GF-D8 (cell line): ENCODE data around the gene PIGZ.

Source experiments
- DNase-seq: peaks from one replicate; lab custom pipeline; 2025; lab: John Stamatoyannopoulos, UW

Gene PIGZ

DNA sequence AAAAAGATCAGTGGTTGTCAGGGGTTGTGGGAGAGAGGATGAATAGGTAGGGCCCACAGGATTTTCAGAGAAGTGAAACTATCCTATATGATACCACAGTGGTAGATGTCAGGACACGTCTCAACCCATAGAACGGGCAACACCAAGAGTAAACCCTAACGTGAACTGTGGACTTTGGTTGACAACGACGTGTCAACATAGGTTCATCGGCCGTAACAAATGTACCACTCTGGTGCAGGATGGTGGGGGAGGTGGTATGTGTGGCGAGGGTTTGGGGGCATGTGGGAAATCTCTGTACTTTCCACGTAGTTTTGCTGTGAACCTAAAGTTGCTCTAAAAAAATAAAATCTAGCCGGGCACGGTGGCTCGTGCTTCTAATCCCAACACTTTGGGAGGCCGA lies 13.0 kb upstream of the PIGZ start:
- no peak for DNase-seq

DNA sequence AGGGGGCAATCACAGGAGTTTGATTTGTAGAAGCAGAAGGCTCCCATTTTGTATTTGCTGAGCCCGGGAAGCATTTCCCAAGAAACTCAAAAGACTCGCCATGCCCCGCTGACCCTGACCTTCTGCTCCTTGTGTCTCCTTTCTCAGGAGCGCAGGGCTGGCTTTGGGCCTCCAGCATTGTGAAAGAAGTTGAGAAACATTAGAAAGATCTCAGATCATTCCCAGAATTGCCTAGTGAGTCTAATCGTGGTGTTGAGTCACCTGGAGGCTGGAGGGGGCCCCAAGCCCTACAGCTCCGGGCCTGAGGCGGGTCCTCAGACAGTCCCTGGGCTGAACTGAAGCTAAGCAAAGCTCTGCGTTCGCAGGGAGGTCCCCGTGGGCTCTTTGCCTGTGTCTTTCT lies 10.9 kb upstream of the PIGZ start:
- no peak for DNase-seq

DNA sequence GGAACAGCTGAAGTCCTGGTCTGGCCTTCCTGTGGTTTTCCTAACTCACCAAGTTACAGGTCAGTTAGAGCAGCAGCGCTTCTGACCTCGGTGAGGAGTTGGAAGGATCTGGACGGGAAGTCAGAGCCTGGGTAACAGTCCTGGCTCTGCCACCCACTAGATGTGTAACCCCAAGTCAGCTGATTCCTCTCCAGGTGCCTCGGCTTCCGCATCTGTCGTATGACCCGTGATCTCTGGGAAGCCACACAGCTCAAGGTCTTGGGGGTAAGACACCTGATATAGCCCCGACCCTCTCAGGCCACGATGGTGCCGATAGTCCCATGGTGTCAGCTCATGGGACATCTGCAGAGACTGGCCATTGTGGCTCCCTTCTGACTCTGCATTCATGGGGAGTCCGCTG lies 8.3 kb upstream of the PIGZ start:
- no peak for DNase-seq

DNA sequence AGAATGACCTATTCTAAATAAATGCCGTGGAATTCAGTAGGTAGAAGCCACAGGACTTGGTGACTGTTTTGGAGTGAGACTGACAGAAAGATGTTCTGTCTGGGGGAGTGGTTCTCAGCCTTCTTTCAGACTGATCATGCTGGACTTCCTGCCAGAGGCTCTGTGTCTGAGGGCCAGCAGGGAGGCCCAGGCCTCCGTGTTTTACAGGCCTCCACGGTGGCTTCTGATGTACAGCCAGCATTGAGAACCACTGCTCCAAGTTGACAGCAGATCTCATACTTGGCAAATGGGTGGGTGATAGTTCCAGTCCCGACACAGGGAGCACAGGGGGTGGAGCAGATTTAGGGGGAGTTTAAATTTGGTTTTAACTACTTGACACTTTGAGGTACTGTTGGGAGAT lies 6.7 kb upstream of the PIGZ start:
- no peak for DNase-seq

DNA sequence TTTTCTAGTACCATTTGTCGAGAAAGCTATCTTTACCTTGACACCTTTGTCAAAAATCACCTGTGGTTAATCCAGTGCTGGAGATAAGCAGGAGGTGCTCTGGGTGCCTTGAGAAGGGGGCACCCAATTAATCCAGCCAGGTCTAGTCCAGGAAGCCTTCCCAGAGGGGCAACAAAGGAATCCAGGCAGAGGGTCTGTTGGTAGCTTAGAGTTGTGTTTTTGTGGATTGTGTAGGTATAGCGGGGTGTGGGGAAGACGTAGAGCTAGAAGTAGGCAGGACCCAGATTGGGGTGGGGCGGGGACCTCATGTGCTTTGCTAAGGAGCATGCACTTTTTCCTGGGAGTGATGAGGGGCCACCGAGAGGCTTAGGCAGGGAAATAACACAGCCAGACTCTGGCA lies 6.0 kb upstream of the PIGZ start:
- no peak for DNase-seq

DNA sequence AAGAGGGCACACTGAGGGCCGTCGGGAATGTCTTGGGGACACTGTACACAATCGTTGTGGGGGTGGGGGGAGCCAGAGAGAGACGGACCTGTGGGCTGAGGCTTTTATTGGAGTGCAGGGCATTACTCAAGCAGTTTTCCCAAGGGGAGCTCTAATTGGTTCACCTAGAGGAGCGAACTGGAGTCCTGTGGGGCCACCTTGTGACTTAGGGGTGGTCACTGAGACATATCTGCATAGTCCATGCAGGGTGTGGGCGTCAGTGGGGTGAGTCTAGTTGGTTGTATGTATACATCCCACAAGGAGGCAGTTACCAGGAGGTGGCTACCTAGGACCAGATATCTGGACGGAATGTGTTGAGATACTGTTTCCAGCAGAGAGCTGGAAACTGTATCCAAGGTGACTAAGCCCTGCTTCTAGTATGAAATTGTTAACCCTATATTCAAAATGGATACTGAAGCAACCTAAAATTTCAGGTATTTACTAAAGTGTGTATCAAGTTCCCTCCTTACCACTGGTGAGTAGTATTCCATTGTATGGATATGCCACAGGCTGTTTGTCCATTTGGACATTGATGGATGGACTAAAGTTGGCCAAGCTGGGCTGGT lies 2.6 kb upstream of the PIGZ start:
- peak; percentile 25 for DNase-seq

DNA sequence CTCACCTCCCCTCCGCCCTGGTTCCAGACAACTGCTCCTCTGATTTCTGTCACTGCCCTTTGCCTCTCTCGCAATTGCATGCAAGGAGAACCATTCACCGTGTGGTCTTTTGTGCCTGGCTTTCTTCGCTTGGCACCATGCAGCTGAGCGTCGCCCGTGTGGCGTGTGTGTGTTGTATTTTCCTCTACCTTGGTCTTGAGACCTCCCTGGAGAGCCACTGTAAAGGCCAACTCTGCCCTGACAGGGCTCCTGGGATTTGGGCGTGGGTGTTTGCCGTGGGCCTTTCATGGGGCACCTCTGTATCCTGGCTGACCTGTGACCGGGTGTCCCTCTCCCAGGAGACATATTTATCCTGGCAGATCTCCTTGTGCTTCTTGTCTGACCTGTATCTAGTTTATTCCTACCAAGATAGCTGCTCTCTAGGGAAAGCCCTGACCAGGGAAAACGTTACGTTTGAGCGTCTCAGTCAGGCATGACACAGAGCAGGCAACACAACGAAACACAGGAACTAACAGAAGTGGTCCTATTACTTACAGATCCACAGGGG lies 2.0 kb upstream of the PIGZ start:
- DNase-seq = no peak

DNA sequence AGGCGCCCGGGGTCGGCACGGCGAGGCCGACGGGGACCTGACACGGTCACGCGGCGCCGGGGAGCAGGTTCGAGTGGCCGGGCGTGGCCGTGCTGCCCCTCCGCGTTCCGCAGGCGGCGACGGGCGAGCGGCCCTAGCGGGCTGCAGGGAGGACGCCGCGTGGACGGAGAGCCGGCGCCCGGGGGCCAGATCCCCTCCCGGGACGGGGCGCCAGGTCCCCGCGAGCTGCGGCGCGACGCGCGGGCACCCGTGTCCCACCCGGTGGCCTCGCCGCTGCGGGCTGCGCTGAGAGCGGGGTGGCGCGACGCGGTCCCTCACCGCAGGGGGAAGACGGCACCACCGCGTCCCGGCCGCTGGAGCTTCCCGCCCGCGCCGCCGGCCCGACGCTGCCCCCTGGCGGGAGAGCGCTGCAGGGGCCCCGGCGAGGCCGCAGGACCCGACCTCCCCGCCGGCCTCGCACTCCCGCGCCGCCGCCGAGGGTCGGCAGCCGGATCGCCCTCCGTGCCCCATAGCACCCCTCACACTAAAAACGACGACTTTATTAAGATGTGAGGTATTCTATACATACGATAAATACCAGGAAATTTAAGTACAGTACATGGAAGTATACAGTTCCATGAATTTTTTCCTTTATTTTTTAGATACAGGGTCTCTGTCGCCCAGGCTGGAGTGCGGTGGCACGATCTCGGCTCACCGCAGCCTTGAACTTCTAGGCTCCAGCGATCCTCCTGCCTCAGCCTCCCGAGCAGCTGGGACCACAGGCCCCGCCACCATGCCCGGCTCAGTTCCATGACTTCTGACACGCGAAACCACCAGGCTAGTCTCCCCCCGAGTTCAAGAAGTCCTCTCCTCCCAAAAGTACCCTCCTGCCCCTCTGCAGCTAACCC lies 1.3 kb upstream of the PIGZ start:
- peak; percentile 14 for DNase-seq

DNA sequence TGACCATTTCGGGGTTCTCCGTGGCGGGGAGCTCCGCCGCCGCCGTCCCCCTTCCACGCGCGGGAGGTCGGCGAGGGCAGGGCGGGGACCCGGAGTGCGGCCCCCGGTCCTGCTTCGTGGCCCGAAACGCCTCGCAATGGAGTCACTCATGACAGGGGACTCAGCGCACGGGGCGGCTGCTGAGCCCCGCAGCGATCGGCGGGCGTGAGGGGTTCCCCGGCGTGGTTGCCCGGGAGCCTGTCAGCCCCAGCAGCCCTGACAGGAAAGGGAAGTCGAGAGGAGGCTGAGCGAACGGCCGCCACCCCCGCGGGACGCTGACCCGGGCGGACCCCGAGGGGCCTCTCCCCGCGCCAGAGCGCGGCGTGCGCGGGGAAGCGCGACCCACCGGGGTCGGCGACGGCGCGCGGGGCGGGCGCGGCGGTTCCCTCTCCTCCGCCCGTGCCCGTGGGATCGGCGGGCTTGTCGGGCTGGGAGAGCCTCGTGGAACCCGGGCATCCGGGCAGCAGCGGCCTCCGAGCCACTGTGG lies 564 bp upstream of the PIGZ start:
- peak; percentile 10 for DNase-seq

DNA sequence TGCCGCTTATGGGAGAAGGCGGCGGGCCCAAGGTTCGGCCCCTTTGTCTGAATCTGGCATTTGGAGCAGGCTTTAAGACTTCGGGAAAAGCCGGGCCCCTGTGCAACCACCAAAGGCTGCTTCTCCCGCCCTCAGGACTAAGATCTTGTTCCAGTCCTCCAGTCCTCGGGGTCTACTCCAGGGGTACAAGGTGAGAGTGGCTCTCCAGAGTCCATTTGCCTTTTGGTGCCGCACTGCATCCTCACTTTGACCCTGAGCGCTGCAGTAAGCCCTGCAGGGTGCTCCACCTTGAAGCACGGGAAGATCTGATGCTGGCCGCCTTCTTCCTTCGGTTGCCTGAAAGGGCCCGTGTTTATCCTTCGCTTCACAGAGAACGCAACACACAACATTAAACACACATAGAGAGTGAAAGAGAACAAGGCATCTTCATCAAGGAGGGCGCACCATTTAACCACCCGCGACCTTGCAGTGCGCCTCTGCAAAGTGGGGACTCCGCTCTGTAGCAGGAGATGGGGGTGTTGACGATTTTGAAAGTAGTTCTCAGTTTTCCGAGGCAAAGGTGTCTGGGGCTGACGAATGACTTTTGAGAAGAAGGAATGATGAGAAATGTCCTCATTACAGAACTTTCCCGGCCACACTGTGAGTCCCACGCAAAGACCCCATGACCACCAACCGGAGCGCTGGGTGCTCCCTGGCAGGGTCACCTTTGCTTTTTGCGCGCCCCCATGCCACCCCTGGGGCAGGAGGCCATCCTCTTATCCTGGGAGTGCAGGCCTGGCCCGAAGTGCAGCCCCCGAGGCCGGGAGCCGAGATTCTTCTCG lies 1.0 kb downstream of the PIGZ start:
- no peak for DNase-seq

DNA sequence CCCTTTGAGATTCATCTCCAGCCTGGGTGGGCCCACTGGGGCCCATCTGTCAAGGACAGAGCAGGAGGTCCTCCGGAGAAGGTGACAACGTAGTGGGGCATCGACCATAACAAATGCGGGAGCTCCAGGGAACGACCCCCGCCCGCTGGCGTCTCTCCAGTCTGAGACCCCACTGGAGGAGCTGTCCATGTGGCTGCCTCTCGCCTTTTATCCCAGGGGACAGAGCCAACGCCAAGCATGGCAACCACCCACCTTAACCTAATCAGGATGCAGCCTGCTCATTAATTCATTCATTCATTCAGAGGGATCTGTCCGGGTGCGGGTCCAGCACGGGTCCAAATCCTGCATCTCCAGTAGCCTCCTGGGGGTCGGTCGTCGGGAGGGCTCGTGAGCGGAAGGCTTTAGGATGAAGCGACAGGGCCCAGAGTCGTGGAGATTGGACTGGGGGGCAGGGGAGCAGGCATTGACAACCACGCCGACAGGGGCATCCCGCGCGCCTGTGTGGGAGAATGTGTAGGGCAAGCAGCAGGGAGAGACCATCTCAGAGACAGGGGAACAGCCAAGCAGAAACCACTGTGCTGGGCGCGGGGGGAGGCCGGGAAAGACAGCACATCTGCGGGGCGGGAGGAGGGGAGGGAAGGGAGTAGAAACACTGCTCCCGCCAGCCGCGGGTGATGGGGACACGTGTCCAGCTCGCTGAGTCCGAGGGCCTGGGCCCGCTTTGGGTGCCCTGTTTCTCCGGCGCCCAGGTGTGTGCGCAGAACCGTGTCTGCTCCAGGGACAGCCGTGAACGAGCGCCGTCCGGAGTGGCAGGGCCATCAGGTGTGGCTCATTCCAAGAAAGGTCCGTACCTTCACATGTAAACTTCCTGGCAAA lies 1.9 kb downstream of the PIGZ start:
- DNase-seq = no peak

DNA sequence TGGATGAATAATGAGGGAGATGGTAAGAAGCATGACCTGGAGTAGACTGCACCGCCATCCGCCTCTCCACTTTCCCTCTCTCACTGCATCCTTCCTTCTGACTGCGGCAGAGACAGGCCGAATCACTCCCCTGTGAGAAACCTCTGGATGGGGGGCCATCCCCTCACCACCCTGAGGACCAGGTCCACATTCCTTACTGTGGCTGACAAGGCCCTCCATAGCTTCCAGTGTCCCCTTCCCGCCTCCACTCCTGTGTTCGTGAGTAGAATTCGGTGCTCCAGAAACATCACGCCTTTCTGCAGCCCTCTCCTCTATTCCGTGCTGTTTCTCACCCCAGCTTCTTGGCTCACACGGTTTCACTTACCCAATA lies 2.8 kb downstream of the PIGZ start:
- no peak for DNase-seq

DNA sequence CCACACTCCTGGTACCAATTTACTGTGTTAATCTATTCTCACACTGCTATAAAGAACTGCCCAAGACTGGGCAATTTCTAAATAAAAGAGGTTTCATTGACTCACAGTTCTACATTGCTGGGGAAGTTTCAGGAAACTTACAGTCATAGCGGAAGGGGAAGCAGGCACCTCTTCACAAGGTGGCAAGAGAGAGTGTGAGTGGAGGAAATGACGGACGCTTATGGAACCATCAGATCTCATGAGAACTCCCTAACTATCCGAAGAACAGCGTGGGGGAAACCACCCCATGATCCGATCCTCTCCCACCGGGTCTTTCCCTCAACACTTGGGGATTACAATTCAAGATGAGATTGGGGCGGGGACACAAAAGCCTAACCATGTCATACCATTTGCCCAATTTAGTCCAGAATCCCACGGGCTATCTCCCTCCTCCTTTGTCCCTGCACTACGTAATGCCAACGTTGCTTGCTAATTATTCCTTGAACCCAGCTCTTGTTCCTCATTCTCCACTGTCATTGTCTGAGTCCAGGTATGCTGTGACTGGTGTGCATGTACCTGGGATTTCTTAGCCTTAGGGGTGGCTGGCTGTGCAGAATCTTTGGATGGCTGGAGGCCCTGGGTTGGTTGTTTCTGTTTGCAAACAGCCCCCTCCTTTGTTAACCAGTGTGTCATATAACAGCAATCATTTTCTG lies 3.4 kb downstream of the PIGZ start:
- no peak for DNase-seq

DNA sequence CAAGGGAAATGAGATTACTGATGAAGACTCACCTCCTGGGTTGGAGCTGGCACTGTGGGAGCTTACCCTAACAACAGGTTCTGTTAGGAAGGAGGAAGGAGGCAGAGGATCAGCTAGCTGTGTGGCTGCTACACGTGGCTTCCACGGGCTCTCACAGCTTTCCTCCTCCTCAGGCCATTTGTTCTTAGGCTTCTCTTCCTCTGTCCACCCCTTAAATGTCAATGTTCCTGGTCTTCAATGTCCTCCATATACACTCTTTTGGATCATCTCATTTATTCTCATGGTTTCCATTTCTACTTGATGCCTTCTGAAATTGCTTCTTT lies 5.0 kb downstream of the PIGZ start:
- DNase-seq = no peak

DNA sequence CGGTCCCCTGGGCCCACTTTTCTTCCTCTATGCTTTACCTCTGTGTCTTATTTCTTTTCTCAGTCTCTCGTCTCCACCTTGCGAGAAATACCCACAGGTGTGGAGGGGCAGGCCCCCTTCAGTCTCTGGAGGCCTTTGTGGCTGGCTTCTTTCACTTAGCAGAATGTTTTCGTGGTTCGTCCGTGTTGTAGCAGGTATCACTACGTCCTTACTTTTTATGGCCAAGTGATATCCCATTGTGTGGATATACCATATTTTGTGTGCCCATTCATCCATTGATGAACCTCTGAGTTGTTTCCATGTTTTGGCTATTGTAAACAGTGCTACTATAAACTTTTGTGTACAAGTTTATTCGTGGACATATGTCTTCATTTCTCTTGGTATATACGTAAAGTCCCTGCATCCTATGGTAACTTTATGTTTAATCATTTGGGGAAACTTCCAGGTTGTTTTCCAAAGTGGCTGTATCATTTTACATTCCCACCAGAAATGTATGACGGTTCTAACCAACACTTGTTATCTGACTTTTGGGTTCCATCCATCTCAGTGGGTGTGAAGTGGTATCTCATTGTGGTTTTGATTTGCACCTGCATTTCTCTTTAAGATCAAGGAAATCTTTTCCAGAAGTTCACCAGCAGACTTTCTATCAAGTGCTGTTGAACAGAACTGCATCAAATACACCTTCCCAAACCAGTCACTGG lies 5.6 kb downstream of the PIGZ start:
- DNase-seq = no peak

DNA sequence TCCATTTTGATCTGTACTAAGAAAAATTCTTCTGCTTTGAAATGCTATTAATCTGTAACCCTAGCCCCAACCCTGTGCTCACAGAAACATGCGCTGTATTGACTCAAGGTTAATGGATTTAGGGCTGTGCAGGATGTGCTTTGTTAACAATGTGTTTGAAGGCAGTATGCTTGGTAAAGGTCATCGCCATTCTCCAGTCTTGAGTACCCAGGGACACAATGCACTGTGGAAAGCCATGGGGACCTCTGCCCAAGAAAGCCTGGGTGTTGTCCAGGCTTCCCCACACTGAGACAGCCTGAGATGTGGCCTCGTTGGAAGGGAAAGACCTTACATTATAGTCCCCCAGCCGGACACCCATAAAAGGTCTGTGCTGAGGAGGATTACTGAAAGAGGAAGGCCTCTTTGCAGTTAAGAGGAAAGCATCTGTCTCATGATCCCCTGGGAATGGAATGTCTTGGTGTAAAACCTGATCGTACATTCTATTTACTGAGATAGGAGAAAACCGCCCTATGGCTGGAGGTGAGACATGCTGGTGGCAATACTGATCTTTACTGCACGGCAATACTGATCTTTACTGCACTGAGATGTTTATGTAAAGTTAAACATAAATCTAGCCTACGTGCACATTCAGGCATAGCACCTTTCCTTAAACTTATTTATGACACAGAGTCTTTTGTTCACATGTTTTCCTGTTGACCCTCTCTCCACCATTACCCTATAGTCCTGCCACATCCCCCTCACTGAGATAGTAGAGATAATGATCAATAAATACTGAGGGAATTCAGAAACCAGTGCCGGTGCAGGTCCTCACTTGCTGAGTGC lies 6.3 kb downstream of the PIGZ start:
- DNase-seq = no peak

DNA sequence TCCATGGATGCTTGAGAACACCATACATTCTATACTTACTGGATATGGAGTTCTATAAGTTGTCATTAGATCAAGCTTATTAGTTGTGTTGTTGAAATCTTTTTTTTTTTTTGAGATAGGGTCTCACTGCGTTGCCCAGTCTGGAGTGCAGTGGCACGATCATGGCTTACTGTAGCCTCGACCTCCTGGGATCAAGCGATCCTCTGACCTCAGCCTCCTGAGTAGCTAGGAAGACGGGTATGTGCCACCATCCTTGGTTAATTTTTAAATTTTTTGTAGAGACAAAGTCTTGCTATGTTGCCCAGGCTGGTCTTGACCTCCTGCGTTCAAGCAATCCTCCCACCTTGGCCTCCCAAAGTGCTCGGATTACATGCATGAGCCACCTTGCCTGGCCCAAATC lies 13.8 kb downstream of the PIGZ start:
- DNase-seq = no peak

DNA sequence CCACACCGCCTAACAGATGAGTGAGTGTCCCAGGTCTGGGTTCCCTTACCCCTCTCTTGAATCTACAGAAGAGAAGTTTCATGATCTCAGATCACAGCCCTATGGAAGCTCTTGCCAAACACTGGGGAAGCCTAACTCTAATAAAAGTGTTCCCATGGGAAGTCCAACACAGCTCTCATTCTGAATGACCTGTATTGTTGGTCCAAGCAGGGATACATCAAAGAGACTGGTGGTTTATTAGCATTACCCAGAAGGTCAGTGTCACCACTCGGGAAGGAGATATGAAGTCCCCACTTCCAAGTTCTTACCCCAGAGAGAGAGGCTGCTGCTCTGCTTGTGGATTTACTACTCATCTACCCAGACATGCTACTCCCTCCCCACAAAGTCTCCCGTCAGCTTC lies 17.3 kb downstream of the PIGZ start:
- no peak for DNase-seq

DNA sequence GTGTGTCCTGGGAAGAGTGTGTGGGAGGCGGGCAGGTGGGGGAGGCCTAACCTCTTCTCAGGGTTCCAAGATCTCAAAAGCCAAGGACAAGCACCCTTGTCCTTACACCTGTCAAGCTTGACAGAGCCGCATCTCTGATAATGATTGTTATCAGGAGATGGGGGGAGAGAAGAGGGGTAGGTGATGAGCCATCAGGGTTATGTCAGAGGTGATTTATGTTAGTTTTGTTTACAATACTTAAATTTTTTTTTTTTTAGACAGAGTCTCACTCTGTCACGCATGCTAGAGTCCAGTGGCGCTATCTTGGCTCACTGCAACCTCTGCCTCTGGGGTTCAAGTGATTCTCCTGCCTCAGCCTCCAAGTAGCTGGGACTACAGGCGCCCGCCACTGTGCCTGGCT lies 18.9 kb downstream of the PIGZ start:
- no peak for DNase-seq

DNA sequence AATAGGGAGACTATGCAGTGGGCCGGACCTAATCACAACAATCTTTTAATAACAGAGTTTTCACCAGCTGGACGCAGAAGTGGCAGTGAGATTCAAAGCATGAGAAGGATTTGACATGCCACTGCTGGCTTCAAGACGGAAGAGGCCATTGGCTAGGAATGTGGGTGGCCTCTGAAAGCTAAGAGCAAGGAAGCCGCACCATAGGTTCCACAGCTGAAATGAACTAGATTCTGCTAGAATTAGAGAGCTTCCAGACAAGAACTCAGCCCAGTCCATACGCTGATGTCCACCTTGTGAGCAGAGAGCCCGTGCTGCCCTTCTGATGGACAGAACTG lies 19.4 kb downstream of the PIGZ start:
- no peak for DNase-seq
